PC-9 (cell line): Measurements from ENCODE around the gene GYPA. TPM values are rescaled to one million over a fixed set of nuclear protein-coding genes. Genes with fewer than 3 reads are reported as not detected.
"Not testable (repeated sequence)": the region's sequence is repeated elsewhere in the genome, so short reads cannot be mapped to it uniquely, and the experiment has no call there.

Experiments used
- BruUV-seq: library from RNA; stranded (reverse); fragments of 400-500 nt; replicated peaks from 2 replicates; lab custom pipeline; 2021; lab: Mats Ljungman, UMichigan
- CTCF ChIA-PET: fragments of 300-600 bp; sonication (Branson Sonifier 250); formaldehyde crosslinking; loops from one replicate; lab custom pipeline; 2022; ENCODE audit warnings: antibody characterized with exemption; lab: Charles Lee
- POLR2A ChIA-PET: fragments of 300-600 bp; sonication (Branson Sonifier 250); formaldehyde crosslinking; loops from one replicate; lab custom pipeline; 2022; ENCODE audit warnings: antibody characterized with exemption; ENCODE audit not compliant: unreplicated experiment; lab: Charles Lee
- DNase-seq, 2 experiments: peaks; one replicate each; pipeline versions ENCODE4 v3.0.0 to v3.0.0-alpha.2; 2015 to 2022; ENCODE audit warnings: mixed read lengths in 1 of 2
- H2AFZ ChIP-seq: fragments of 200-600 bp; sonication (generic); 2 replicates; pipeline ENCODE4 v1.8.1; 2017; ENCODE audit warnings: antibody characterized with exemption
- H3F3A ChIP-seq: fragments of 200-600 bp; sonication (generic); 2 replicates; pipeline ENCODE4 v1.8.1; 2017; ENCODE audit warnings: antibody characterized with exemption, mild to moderate bottlenecking, low read depth; ENCODE audit not compliant: insufficient read depth
- H3K27ac ChIP-seq: fragments of 200-600 bp; sonication (generic); 2 replicates; pipeline ENCODE4 v1.6.1; 2016; ENCODE audit warnings: mixed run types
- H3K27me3 ChIP-seq: fragments of 200-600 bp; sonication (generic); 2 replicates; pipeline ENCODE4 v1.6.1; 2016; ENCODE audit warnings: low read depth, mixed run types; ENCODE audit not compliant: insufficient read depth
- H3K36me3 ChIP-seq: fragments of 200-600 bp; sonication (generic); 2 replicates; pipeline ENCODE4 v1.6.1; 2016; ENCODE audit warnings: low read depth, mixed run types
- H3K4me1 ChIP-seq: fragments of 200-600 bp; sonication (generic); replicated peaks from 2 replicates; pipeline ENCODE4 v1.6.1; 2016; ENCODE audit warnings: mixed run types; ENCODE audit not compliant: insufficient read depth
- H3K4me2 ChIP-seq: fragments of 200-600 bp; sonication (generic); 2 replicates; pipeline ENCODE4 v1.6.1; 2017; ENCODE audit warnings: mixed run types
- H3K4me3 ChIP-seq: fragments of 200-600 bp; sonication (generic); 2 replicates; pipeline ENCODE4 v1.6.1; 2016; ENCODE audit warnings: mixed run types
- H3K79me2 ChIP-seq: fragments of 200-600 bp; sonication (generic); 2 replicates; pipeline ENCODE4 v1.6.1; 2017; ENCODE audit warnings: low read depth, mixed run types
- H3K9me2 ChIP-seq: fragments of 200-600 bp; sonication (generic); 2 replicates; pipeline ENCODE4 v1.8.1; 2017; ENCODE audit warnings: mild to moderate bottlenecking; ENCODE audit not compliant: insufficient read depth
- H3K9me3 ChIP-seq: fragments of 200-600 bp; sonication (generic); 2 replicates; pipeline ENCODE4 v1.8.1; 2016; ENCODE audit warnings: low read depth; ENCODE audit not compliant: insufficient read depth
- H4K20me1 ChIP-seq: fragments of 200-600 bp; sonication (generic); 2 replicates; pipeline ENCODE4 v1.8.1; 2017; ENCODE audit not compliant: insufficient read depth
- intact Hi-C: fragments of 100-400 bp; cut with micrococcal nuclease; formaldehyde crosslinking; loops from one replicate; pipeline ENCODE4 v1.10.0; 2022; ENCODE audit not compliant: unreplicated experiment
- total RNA-seq: library from RNA; stranded (reverse); gene quantifications from 2 replicates; pipeline ENCODE4 v1.2.3, GENCODE V29; 2021

The GYPA gene
- total RNA-seq, 1 experiment from 2014 or later: not detected

- DNase-seq, H2AFZ ChIP-seq, intact Hi-C loops, POLR2A ChIA-PET, H3K79me2 ChIP-seq, H3K4me2 ChIP-seq, H3K36me3 ChIP-seq, H3K4me1 ChIP-seq, H3K9me3 ChIP-seq, H3F3A ChIP-seq, H3K27me3 ChIP-seq, BruUV-seq, H3K9me2 ChIP-seq, H3K27ac ChIP-seq, H4K20me1 ChIP-seq, CTCF ChIA-PET, H3K4me3 ChIP-seq: not testable (repeated sequence)
Measured at GRCh38 chr4:144138239-144138638, 2.3 kb downstream of the GYPA start.

GRCh38 chr4:144137137-144137931 lies 3.2 kb downstream of the GYPA start:
- H3F3A ChIP-seq, H3K9me2 ChIP-seq, intact Hi-C loops, H3K79me2 ChIP-seq, H3K36me3 ChIP-seq, H3K27ac ChIP-seq, H3K27me3 ChIP-seq, BruUV-seq, H3K4me2 ChIP-seq, H3K4me3 ChIP-seq, H4K20me1 ChIP-seq, DNase-seq, H3K4me1 ChIP-seq, H2AFZ ChIP-seq, CTCF ChIA-PET, POLR2A ChIA-PET, H3K9me3 ChIP-seq: not testable (repeated sequence)

GRCh38 chr4:144136189-144136588 lies 4.3 kb downstream of the GYPA start:
- BruUV-seq, H4K20me1 ChIP-seq, CTCF ChIA-PET: not testable (repeated sequence)

GRCh38 chr4:144130167-144130566 lies 10.4 kb downstream of the GYPA start:
- H3K79me2 ChIP-seq, H3F3A ChIP-seq, CTCF ChIA-PET, H2AFZ ChIP-seq, H4K20me1 ChIP-seq, H3K9me3 ChIP-seq, H3K4me3 ChIP-seq, H3K27me3 ChIP-seq, H3K4me2 ChIP-seq, H3K4me1 ChIP-seq, DNase-seq, POLR2A ChIA-PET, BruUV-seq, H3K27ac ChIP-seq, H3K36me3 ChIP-seq, intact Hi-C loops, H3K9me2 ChIP-seq: not testable (repeated sequence)

More at GRCh38 chr4:144136189-144136588, 4.3 kb downstream of the GYPA start:
- H3K27me3 ChIP-seq, intact Hi-C loops, DNase-seq, H2AFZ ChIP-seq, H3K36me3 ChIP-seq, H3K27ac ChIP-seq, H3K4me3 ChIP-seq, H3K9me2 ChIP-seq, H3K4me1 ChIP-seq, H3K79me2 ChIP-seq, H3K4me2 ChIP-seq, POLR2A ChIA-PET, H3K9me3 ChIP-seq, H3F3A ChIP-seq: not testable (repeated sequence)

GRCh38 chr4:144129336-144129875 lies 11.1 kb downstream of the GYPA start:
- BruUV-seq, H3K4me3 ChIP-seq, H3K36me3 ChIP-seq, CTCF ChIA-PET, H3K4me2 ChIP-seq, H3K27ac ChIP-seq, intact Hi-C loops, H3K9me2 ChIP-seq, DNase-seq, H4K20me1 ChIP-seq, H3K27me3 ChIP-seq, H3K4me1 ChIP-seq, H3F3A ChIP-seq, H3K79me2 ChIP-seq, H2AFZ ChIP-seq, H3K9me3 ChIP-seq, POLR2A ChIA-PET: not testable (repeated sequence)

GRCh38 chr4:144128709-144129320 lies 11.7 kb downstream of the GYPA start:
- H3F3A ChIP-seq, H3K4me3 ChIP-seq: not testable (repeated sequence)

GRCh38 chr4:144125109-144125508 lies 15.4 kb downstream of the GYPA start:
- intact Hi-C loops, DNase-seq, H3K27me3 ChIP-seq, H3K79me2 ChIP-seq, H3K27ac ChIP-seq, H4K20me1 ChIP-seq, H3K36me3 ChIP-seq, H3K4me3 ChIP-seq, BruUV-seq, POLR2A ChIA-PET, H3K4me1 ChIP-seq, CTCF ChIA-PET, H2AFZ ChIP-seq, H3F3A ChIP-seq, H3K9me2 ChIP-seq, H3K9me3 ChIP-seq, H3K4me2 ChIP-seq: not testable (repeated sequence)

More at GRCh38 chr4:144128709-144129320, 11.7 kb downstream of the GYPA start:
- H3K4me1 ChIP-seq, DNase-seq, CTCF ChIA-PET, H3K36me3 ChIP-seq, H3K79me2 ChIP-seq, H2AFZ ChIP-seq, H3K4me2 ChIP-seq, H3K9me2 ChIP-seq, POLR2A ChIA-PET, H3K27ac ChIP-seq, H3K27me3 ChIP-seq, H3K9me3 ChIP-seq, H4K20me1 ChIP-seq, BruUV-seq, intact Hi-C loops: not testable (repeated sequence)
